Posterior cingulate gyrus (tissue), 11 donors: ENCODE data around the gene CDCA7L.

Experiments used
- DNase-seq, 10 donors: peaks; one replicate each; pipeline versions ENCODE4 v3.0.0 to v3.0.0-alpha.2; 2020 to 2021; ENCODE audit warnings: mixed read lengths in 3 of 10
- intact Hi-C: fragments of 100-400 bp; cut with DNase I; formaldehyde crosslinking; loops from one replicate; pipeline ENCODE4 v1.15.1; 2023

The CDCA7L gene

DNA sequence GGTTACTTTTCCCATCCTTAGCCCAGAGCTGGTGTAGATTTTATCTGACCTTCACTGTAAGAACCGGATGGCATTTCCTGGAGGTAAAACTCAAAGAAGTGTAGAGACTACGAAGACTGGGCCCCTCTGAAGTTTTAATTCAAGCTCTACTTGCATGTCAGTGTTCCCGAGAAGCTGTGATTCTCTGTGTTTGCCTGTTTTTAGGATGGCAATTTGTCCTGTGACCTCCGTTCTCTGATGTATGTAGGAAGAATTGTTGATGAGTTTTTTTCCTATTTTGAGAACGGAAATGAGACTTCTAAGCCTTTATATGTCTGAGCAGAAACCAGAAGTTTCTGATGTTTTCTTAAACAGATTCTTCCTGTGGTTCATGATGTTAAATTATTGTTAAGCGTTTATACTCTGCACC, 94.1 kb downstream of the CDCA7L start:
- no peak for DNase-seq
- intact Hi-C loops, result no loop called here
